ENCODE measurements around the gene SIRPB2. TPM values are rescaled to one million over a fixed set of nuclear protein-coding genes. Genes with fewer than 3 reads are reported as not detected.

SIRPB2 gene
- total and polyA plus RNA-seq, 2 of the 4 experiments (the other 2 are of a cell fraction) = not detected

DNA sequence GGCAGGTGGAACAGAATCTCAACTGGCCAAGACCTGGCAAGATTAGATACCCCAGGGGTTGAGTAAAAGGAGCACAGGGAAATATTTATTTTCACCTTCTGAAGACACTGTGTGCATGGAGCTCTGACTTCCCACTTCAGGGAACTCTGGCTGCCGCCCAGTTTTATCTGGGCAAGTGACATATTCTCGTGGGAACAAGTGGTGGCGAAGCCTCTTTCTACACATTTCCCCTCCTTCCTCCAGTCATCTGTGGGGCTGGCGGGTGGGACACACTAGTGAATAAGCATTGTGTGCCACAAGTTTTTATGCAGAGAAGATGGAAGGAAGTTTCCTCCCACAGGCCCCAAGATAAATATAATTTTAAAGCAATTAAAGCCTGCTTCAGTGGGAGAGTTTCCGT is 48.1 kb downstream of the SIRPB2 start:
- H4K20me1 ChIP-seq (ENCODE audit: insufficient read depth, low read length) = no peaks in the 10 kb centered on the region
- no peaks in the 10 kb centered on the region; a peak in 1 of 4 replicates for H3K79me1 ChIP-seq (ENCODE audit: low read depth in 1 of 2, low read length in 2 of 2)
- no peak overlapping the region for H3K18ac ChIP-seq (ENCODE audit: low read depth, low read length)
- H3K4ac ChIP-seq (ENCODE audit: low read depth, low read length) = no peak overlapping the region
- no peak overlapping the region for H2BK120ac ChIP-seq (ENCODE audit: low read depth, low read length)
- in situ Hi-C loops (cut with MboI; ENCODE audit: low sequenced_read_pairs) (loop anchor here (5.0 to 10.0 kb wide), 2 partner anchors 131 to 318 kb away; no protein-coding TSS in a partner anchor), intact Hi-C loops (cut with micrococcal nuclease) (no loop called here), dilution Hi-C loops (cut with HindIII; ENCODE audit: low sequenced_read_pairs, unreplicated experiment) (no loop called here)
- ATAC-seq (ENCODE audit: low read depth) (no peak), DNase-seq (no peak)
- no peak overlapping the region for H4K5ac ChIP-seq (ENCODE audit: low read depth, low read length)
- H3K14ac ChIP-seq (replicated peaks; ENCODE audit: low read depth, low read length) = no peak overlapping the region
- H3K36me3 ChIP-seq (ENCODE audit: control insufficient read depth, insufficient read depth, low read length) = peaks cover 52% of the 10 kb centered on the region
- peaks cover 6% of the 10 kb centered on the region; the same call in 1 of the 2 replicates for H3K9me1 ChIP-seq (ENCODE audit: insufficient read depth, low read length)
- no peak overlapping the region for H3K23ac ChIP-seq (ENCODE audit: low read depth, low read length)
- H3K27me3 ChIP-seq (ENCODE audit: control insufficient read depth, insufficient read depth, low read length) = no peaks in the 10 kb centered on the region
- H2AK9ac ChIP-seq (replicated peaks; ENCODE audit: low read depth, low read length, poor library complexity) = no peak overlapping the region
- no peak overlapping the region for H2BK5ac ChIP-seq (ENCODE audit: low read depth, low read length, poor library complexity, severe bottlenecking)
- H3K9ac ChIP-seq (ENCODE audit: low read depth, low read length) = no peak overlapping the region
- no peak overlapping the region for H2AFZ ChIP-seq (replicated peaks; ENCODE audit: low read length, poor library complexity)
- H2BK15ac ChIP-seq (ENCODE audit: low read depth, low read length) = no peak overlapping the region
- no peak overlapping the region for H2BK20ac ChIP-seq (ENCODE audit: low read depth, low read length)
- no peak overlapping the region for H4K91ac ChIP-seq (ENCODE audit: insufficient read depth, low read depth, low read length)
- TSS peak; percentile 65 for BruUV-seq (replicated peaks)
- ChIA-PET POLR2A (ENCODE audit: unreplicated experiment) (no interaction called here), CTCF (no interaction called here)
- no peak overlapping the region for H3K56ac ChIP-seq (ENCODE audit: extremely low read depth, insufficient read depth, low read length)
- H3K4me1 ChIP-seq (ENCODE audit: control insufficient read depth, insufficient read depth, low read length) = no peaks in the 10 kb centered on the region
- no peaks in the 10 kb centered on the region for H3K9me3 ChIP-seq (ENCODE audit: control insufficient read depth, insufficient read depth, low read length)
- no peak overlapping the region for H3K4me2 ChIP-seq (ENCODE audit: low read depth, low read length)
- no peak overlapping the region for H3K27ac ChIP-seq (ENCODE audit: insufficient read depth, low read length)
- H3K4me3 ChIP-seq (ENCODE audit: insufficient read depth, low read depth, low read length) = no peak overlapping the region
- TF ChIP-seq BHLHE40 (IDR thresholded peaks at IDR 0.05; ENCODE audit: low read depth, low read length) (no peak), MAZ (IDR thresholded peaks at IDR 0.05; ENCODE audit: borderline replicate concordance, low read depth, low read length) (no peak), RAD21 (IDR thresholded peaks at IDR 0.05; ENCODE audit: low read length) (no peak), NFE2L2 (IDR thresholded peaks at IDR 0.05; ENCODE audit: low read depth, low read length) (no peak), POLR2A (IDR thresholded peaks at IDR 0.05; ENCODE audit: low read depth, low read length) (no peak), MXI1 (IDR thresholded peaks at IDR 0.05; ENCODE audit: borderline replicate concordance, low read depth, low read length) (no peak), RCOR1 (IDR thresholded peaks at IDR 0.05; ENCODE audit: insufficient replicate concordance, low read length) (no peak), ELK1 (IDR thresholded peaks at IDR 0.05; ENCODE audit: borderline replicate concordance, low read depth, low read length) (no peak), USF2 (IDR thresholded peaks at IDR 0.05; ENCODE audit: low read depth, low read length) (no peak), CHD1 (IDR thresholded peaks at IDR 0.05; ENCODE audit: low read depth, low read length) (no peak), CEBPB (IDR thresholded peaks at IDR 0.05; ENCODE audit: low read depth, low read length) (no peak), SMC3 (IDR thresholded peaks at IDR 0.05; ENCODE audit: low read depth, low read length) (no peak), RFX5 (IDR thresholded peaks at IDR 0.05; ENCODE audit: low read depth, low read length) (no peak), FOS (IDR thresholded peaks at IDR 0.05; ENCODE audit: low read depth, low read length) (no peak), MAFK (IDR thresholded peaks at IDR 0.05; ENCODE audit: low read depth, low read length) (no peak)
- TF ChIP-seq, protein P1, sequence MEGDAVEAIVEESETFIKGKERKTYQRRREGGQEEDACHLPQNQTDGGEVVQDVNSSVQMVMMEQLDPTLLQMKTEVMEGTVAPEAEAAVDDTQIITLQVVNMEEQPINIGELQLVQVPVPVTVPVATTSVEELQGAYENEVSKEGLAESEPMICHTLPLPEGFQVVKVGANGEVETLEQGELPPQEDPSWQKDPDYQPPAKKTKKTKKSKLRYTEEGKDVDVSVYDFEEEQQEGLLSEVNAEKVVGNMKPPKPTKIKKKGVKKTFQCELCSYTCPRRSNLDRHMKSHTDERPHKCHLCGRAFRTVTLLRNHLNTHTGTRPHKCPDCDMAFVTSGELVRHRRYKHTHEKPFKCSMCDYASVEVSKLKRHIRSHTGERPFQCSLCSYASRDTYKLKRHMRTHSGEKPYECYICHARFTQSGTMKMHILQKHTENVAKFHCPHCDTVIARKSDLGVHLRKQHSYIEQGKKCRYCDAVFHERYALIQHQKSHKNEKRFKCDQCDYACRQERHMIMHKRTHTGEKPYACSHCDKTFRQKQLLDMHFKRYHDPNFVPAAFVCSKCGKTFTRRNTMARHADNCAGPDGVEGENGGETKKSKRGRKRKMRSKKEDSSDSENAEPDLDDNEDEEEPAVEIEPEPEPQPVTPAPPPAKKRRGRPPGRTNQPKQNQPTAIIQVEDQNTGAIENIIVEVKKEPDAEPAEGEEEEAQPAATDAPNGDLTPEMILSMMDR (conservative IDR thresholded peaks at IDR 0.05; ENCODE audit: low read depth, low read length) = no peak
- no peak overlapping the region for H4K8ac ChIP-seq (ENCODE audit: low read depth in 2 of 2, low read length in 2 of 2)
- WGBS, 2 experiments (ENCODE audit: extremely low coverage in 2 of 2, insufficient read length in 1 of 2) = 100% methylated on average over 1 of the region's 5 CpGs; no CpG with 5 or more reads in 1 of the 2 experiments
- H2AK5ac ChIP-seq (ENCODE audit: low read depth, low read length) = no peak overlapping the region
